Testis (tissue), 3 donors: ENCODE data around the gene BBS2. TPM values are rescaled to one million over a fixed set of nuclear protein-coding genes. Genes with fewer than 3 reads are reported as not detected.
"Not testable (repeated sequence)": the region's sequence is repeated elsewhere in the genome, so short reads cannot be mapped to it uniquely, and the experiment has no call there.

ENCODE experiments used
- DNase-seq: peaks from one replicate; pipeline ENCODE4 v3.0.0-alpha.2; 2019
- H3K27ac ChIP-seq, 2 donors: fragments of 200-600 bp; sonication (generic); one replicate each; pipeline ENCODE4 v1.5.1; 2019
- H3K27me3 ChIP-seq: fragments of 200-600 bp; sonication (generic); one replicate; pipeline ENCODE4 v1.5.1; 2019
- H3K36me3 ChIP-seq: fragments of 200-600 bp; sonication (generic); one replicate; pipeline ENCODE4 v1.5.1; 2017; ENCODE audit warnings: low read depth; ENCODE audit errors: missing control alignments
- H3K4me1 ChIP-seq: fragments of 200-600 bp; sonication (generic); one replicate; pipeline ENCODE4 v1.5.1; 2019
- H3K4me3 ChIP-seq, 2 donors: fragments of 200-600 bp; sonication (generic); one replicate each; pipeline ENCODE4 v1.5.1; 2017 to 2019
- H3K9me3 ChIP-seq: fragments of 200-600 bp; sonication (generic); one replicate; pipeline ENCODE4 v1.5.1; 2017
- CTCF ChIP-seq, 3 experiments: fragments of 450-650 bp in 2 of 3; fragments of 200-600 bp in 1 of 3; sonication (generic) in 1 of 3; IDR thresholded peaks; one replicate each; pipeline ENCODE4 v1.5.1; 2016 to 2019; ENCODE audit warnings: antibody characterized with exemption in 3 of 3, mild to moderate bottlenecking in 2 of 3, moderate library complexity in 1 of 3
- POLR2A ChIP-seq: fragments of 450-650 bp; IDR thresholded peaks from one replicate; pipeline ENCODE4 v1.6.1; 2017; ENCODE audit warnings: antibody characterized with exemption, mild to moderate bottlenecking, moderate library complexity
- WGBS, 2 donors: methylation state at CpG; one replicate each; pipeline ENCODE4 v1.1.5; 2018; 5-methylcytosine and 5-hydroxymethylcytosine counted together
- intact Hi-C: fragments of 100-400 bp; cut with DNase I; formaldehyde crosslinking; loops from one replicate; pipeline ENCODE4 v1.15.1; 2023; ENCODE audit warnings: low total_unique reads
- polyA plus RNA-seq: library from polyadenylated mRNA; stranded (reverse); fragments of 350-450 nt; fragmentation: Illumina TruSeq; extraction: RNeasy Lipid Tissue Mini Kit (QIAGEN cat#74804); gene quantifications from one replicate; pipeline ENCODE4 v1.2.3, GENCODE V29; 2014; ENCODE audit warnings: low read depth, low replicate concordance; ENCODE audit not compliant: insufficient read depth
- total RNA-seq, 2 donors: library from RNA; depleted of rRNA; stranded (reverse); fragments of >200 nt; gene quantifications; one replicate each; pipeline ENCODE4 v1.2.3, GENCODE V29; 2016

The BBS2 gene
- total and polyA plus RNA-seq, 3 donors from 2014 or later = 70.3 to 83.6 (median 79.8) TPM

- intact Hi-C loops = no loop called here
- 95% methylated on average over 4 of the region's 4 CpGs for WGBS, 2 donors
- Histone ChIP-seq H3K27ac (no peak overlapping the region), H3K27me3 (no peaks in the 10 kb centered on the region), H3K4me1 (no peaks in the 10 kb centered on the region), H3K36me3 (no peaks in the 10 kb centered on the region), H3K9me3 (no peaks in the 10 kb centered on the region), H3K4me3 (no peak overlapping the region)
- no peak for TF ChIP-seq POLR2A
- TF ChIP-seq CTCF (IDR thresholded peaks at IDR 0.05) = no peak
- DNase-seq = no peak
Measured at GRCh38 chr16:56491657-56492261, 28.1 kb downstream of the BBS2 start.

- WGBS, 2 donors = 81 to 93% methylated on average over 1 of the region's 1 CpG
- H3K4me1 ChIP-seq, H3K4me3 ChIP-seq, H3K27ac ChIP-seq, H3K36me3 ChIP-seq, DNase-seq, H3K9me3 ChIP-seq, H3K27me3 ChIP-seq, intact Hi-C loops: not testable (repeated sequence)
Measured at GRCh38 chr16:56488868-56489267, 31.0 kb downstream of the BBS2 start.

- intact Hi-C loops = no loop called here
Measured at GRCh38 chr16:56488035-56488434, 31.8 kb downstream of the BBS2 start.

GRCh38 chr16:56483394-56483793 is 36.4 kb downstream of the BBS2 start:
- Histone ChIP-seq H3K9me3 (no peaks in the 10 kb centered on the region), H3K4me3 (no peak overlapping the region), H3K4me1 (no peaks in the 10 kb centered on the region), H3K27ac (no peak overlapping the region), H3K36me3 (no peaks in the 10 kb centered on the region), H3K27me3 (no peaks in the 10 kb centered on the region)
- TF ChIP-seq POLR2A = no peak
- intact Hi-C loops = no loop called here
- DNase-seq = no peak

More at GRCh38 chr16:56488035-56488434, 31.8 kb downstream of the BBS2 start:
- no peaks in the 10 kb centered on the region for H3K36me3 ChIP-seq
- H3K27ac ChIP-seq = no peak overlapping the region
- H3K4me3 ChIP-seq = no peak overlapping the region
- TF ChIP-seq CTCF (IDR thresholded peaks at IDR 0.05) (no peak), POLR2A (no peak)
- no peak for DNase-seq
- H3K9me3 ChIP-seq = no peaks in the 10 kb centered on the region
- no peaks in the 10 kb centered on the region for H3K27me3 ChIP-seq
- H3K4me1 ChIP-seq = no peaks in the 10 kb centered on the region
- WGBS, 2 donors = 58 to 64% methylated on average over 5 of the region's 5 CpGs

- Histone ChIP-seq H3K36me3 (no peaks in the 10 kb centered on the region), H3K27me3 (no peaks in the 10 kb centered on the region), H3K4me3 (no peak overlapping the region), H3K9me3 (no peaks in the 10 kb centered on the region), H3K27ac (no peak overlapping the region), H3K4me1 (no peaks in the 10 kb centered on the region)
- intact Hi-C loops = no loop called here
- TF ChIP-seq POLR2A (no peak), CTCF (IDR thresholded peaks at IDR 0.05) (no peak)
- 91 to 98% methylated on average over 5 of the region's 5 CpGs for WGBS, 2 donors
- DNase-seq = no peak
Measured at GRCh38 chr16:56482683-56483236, 37.1 kb downstream of the BBS2 start.
